GM19099 (cell line): ENCODE results near the gene SMARCD3.

Experiments used
- POLR2A ChIP-seq: IDR thresholded peaks from 3 replicates; pipeline ENCODE4 v1.6.1; 2011; ENCODE audit warnings: low read depth; ENCODE audit not compliant: insufficient read length; ENCODE audit errors: extremely low read depth

SMARCD3 gene

DNA sequence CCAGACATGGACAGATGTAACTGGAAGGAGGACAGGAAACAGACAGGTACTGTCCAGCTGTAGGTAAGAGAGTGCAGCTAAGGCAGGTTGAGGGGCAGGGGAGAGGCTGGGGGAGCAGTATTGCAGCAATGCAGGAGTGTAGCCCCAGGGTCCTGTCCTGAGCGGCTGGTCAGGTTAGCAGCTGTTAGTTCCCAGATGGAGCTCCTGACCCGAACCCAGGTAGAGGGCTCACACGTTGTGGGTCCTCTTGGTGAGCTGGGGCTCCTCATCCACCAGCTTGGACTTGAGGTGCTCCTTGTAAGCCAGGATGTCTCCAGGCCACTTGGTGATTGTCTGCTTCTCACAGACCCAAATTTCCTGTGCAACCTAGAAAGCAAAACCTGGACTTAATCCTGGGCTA lies 34.7 kb downstream of the SMARCD3 start:
- no peak for TF ChIP-seq POLR2A

DNA sequence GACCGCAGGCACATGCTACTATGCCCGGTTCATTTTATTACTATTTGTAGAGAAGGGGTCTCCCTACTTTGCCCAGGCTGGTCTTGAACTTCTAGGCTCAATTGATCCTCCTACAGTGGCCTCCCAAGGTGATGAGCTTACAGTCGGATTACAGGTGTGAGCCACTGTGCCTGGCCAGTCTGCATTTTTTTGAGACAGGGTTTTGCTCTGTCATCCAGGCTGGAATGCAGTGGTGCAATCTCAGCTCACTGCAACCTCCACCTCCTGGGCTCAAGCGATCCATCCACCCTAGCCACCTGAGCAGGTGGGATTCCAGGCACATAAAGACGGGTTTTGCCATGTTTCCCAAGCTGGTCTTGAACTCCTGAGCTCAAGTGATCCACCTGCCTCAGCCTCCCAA lies 35.9 kb downstream of the SMARCD3 start:
- no peak for TF ChIP-seq POLR2A

DNA sequence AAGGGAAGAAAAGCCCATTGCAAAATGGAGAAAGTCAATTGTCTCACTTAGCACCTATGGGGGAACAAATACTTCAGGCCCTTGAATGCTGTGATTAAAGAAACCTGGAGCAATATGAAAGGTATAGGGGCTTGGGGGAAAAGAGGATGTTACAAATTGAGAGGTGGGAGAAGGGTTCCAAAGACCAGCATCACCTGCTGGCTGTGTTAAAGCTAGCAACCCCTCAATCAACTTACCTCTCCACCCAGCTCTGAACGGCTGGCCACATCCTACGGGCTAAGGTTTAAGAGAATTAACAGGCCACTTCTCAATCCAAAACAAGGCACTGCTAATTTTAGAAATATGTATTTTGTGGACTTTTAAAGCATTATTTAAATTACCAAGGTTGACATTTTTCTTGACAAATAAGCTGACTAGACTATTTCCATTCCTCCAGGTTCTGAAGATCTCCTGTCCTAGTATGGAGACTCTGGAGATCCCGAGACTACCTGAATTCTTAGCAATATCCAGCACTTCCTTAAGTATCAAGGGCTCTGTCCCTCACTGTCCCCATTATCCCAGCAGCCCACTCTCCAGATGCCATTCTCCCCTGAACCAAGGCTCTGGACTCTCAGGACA lies 37.2 kb downstream of the SMARCD3 start:
- no peak for TF ChIP-seq POLR2A

GRCh38 chr7:151210087-151210854 lies 38.2 kb downstream of the SMARCD3 start, which contains the start of gene H2BK1:
H2BK1 (minus strand) TSS chr7:151210488; CDS start chr7:151210318, 170 bp downstream.
- TF ChIP-seq POLR2A = no peak

DNA sequence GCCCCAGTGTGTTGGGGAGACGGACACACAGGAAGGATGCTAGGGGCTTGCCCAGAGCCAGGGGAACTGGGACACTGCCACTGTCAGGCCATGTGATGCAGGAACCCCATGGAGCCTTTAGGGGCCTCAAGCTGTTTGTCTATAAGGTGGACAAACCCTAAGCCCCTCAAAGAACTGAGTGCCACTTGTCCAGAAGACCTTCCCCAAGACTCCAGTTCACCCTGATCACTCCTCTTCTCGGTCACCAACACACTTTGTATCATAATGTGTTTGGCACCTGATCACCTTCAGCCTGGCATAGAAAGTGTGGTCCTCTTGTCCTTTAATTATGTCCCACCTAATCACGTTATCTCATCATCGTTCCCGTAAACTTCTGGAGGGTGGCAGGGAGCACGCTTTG lies 38.9 kb downstream of the SMARCD3 start:
- no peak for TF ChIP-seq POLR2A

- TF ChIP-seq POLR2A = no peak
Measured at GRCh38 chr7:151208253-151208862, 40.1 kb downstream of the SMARCD3 start.

GRCh38 chr7:151207804-151208203 lies 40.7 kb downstream of the SMARCD3 start:
- no peak for TF ChIP-seq POLR2A

DNA sequence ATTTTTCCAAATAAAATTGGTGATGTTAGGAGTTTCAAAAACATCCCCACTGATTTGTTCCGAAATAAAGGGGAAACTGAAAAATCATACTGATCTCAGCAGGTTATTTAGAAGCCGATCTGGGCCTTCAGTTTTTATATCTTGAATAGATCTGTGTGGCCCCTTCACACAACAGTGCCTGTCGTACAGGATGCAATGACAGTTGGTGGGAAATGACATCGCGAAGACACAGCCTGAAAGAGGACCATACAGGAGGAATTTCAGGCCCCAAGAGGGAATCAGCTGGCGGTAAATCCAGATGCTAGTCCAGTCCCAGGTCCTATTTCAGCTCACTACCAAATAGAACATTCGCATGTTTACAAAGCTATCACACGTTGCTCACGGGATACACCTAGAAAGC lies 41.2 kb downstream of the SMARCD3 start:
- TF ChIP-seq POLR2A = no peak

DNA sequence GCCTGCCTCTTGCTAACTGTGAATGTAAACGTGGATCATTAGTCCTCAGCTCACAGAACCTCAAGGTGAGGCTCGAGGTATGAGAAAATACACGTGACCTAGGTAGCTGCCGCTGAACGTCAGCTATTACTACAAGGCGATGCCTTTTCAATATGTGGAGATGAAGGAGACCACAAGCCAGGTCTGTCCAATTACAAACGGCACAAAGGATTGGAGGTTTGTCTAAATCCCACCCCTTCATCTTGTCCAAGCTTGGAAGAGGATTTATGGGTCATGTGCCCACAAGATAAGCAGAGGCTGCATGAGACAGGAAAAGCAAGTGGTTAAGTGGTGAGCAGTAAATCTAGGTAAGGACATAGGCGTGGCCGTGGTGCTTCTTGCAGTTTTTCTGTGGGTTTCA lies 41.6 kb downstream of the SMARCD3 start:
- TF ChIP-seq POLR2A = no peak

- TF ChIP-seq POLR2A = no peak
Measured at GRCh38 chr7:151205730-151206129, 42.8 kb downstream of the SMARCD3 start.

GRCh38 chr7:151204383-151205032 lies 44.0 kb downstream of the SMARCD3 start:
- TF ChIP-seq POLR2A = no peak

GRCh38 chr7:151202836-151203235 lies 45.7 kb downstream of the SMARCD3 start:
- no peak for TF ChIP-seq POLR2A

- no peak for TF ChIP-seq POLR2A
Measured at GRCh38 chr7:151201751-151202150, 46.7 kb downstream of the SMARCD3 start.

- no peak for TF ChIP-seq POLR2A
Measured at GRCh38 chr7:151201344-151201743, 47.1 kb downstream of the SMARCD3 start.

DNA sequence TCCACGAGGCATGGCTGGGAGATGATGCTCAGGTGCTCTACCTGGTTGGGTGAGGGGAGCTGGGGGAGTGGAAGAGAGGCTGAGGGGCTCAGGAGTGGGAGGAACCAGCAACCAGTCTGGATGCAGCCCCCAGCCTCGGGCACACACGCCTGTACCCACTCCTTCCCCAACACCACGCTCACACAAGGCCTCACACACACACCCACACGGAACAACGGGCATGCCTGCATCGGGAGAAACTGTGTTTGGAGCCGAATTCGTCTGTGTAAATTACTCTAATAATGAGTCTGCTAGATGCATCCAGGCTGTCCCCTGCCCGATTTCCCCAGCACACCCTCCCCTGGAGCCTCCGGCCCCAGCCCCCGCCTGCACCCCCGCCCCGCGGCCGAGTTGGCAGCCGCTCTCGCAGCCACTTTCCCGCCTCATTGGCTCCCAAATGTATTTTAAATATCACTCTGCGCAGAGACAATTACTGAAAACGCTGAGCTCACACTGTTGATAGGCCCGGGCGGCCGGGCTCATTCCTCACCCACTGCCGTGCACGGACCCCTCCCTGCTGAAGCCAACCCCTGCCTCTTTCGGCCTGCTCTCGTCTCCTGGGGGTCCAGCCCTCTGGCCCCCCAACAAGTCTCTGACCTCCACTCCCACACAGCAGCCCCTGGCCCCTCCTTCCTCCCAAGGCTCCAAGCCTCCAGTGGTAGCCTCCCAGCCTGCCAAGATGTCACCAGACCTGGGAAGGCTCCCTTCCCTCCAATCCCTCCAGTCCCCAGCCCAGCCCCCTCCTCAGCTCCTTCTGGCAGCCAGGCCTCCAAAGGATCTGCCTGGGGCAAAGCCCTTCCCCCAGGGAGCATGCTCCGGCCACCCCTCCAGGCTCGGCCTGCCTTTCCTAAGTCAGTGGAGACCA lies 49.3 kb downstream of the SMARCD3 start:
- no peak for TF ChIP-seq POLR2A

GRCh38 chr7:151197932-151198331 lies 50.6 kb downstream of the SMARCD3 start:
- TF ChIP-seq POLR2A = no peak
